Measurements from ENCODE around the gene ACAD10.
"Not testable (repeated sequence)": the region's sequence is repeated elsewhere in the genome, so short reads cannot be mapped to it uniquely, and the experiment has no call there.

Gene ACAD10

GRCh38 chr12:111754671-111755070 lies 68.8 kb downstream of the ACAD10 start:
- no peak for DNase-seq

GRCh38 chr12:111756196-111756595 lies 70.3 kb downstream of the ACAD10 start:
- no peak for DNase-seq

- DNase-seq: no peak
Observed at GRCh38 chr12:111756681-111757080, 70.8 kb downstream of the ACAD10 start.

- DNase-seq: no peak
Observed at GRCh38 chr12:111757361-111758119, 71.7 kb downstream of the ACAD10 start.

GRCh38 chr12:111758120-111758561 lies 72.3 kb downstream of the ACAD10 start:
- no peak for DNase-seq

- DNase-seq: no peak
Observed at GRCh38 chr12:111759271-111759670, 73.4 kb downstream of the ACAD10 start.

GRCh38 chr12:111759991-111760390 lies 74.1 kb downstream of the ACAD10 start:
- no peak for DNase-seq

- no peak for DNase-seq
Observed at GRCh38 chr12:111761099-111761498, 75.2 kb downstream of the ACAD10 start.

- no peak for DNase-seq
Observed at GRCh38 chr12:111761706-111762105, 75.9 kb downstream of the ACAD10 start.

- DNase-seq: not testable (repeated sequence)
Observed at GRCh38 chr12:111763552-111763951, 77.7 kb downstream of the ACAD10 start.

- no peak for DNase-seq
Observed at GRCh38 chr12:111764120-111764821, 78.4 kb downstream of the ACAD10 start.

- DNase-seq: peak; percentile 54
Observed at GRCh38 chr12:111766608-111767361, 80.9 kb downstream of the ACAD10 start, which contains the start of gene ALDH2. Gene ALDH2 (plus strand): TSS chr12:111766933. CDS start chr12:111766983, 50 bp downstream.

- DNase-seq: no peak
Observed at GRCh38 chr12:111767362-111768158, 81.7 kb downstream of the ACAD10 start.

GRCh38 chr12:111768159-111768895 lies 82.5 kb downstream of the ACAD10 start:
- DNase-seq: no peak

- DNase-seq: no peak
Observed at GRCh38 chr12:111769599-111769998, 83.7 kb downstream of the ACAD10 start.

- no peak for DNase-seq
Observed at GRCh38 chr12:111773801-111774551, 88.1 kb downstream of the ACAD10 start.

GRCh38 chr12:111775205-111776193 lies 89.6 kb downstream of the ACAD10 start:
- DNase-seq: no peak

GRCh38 chr12:111776836-111777344 lies 91.0 kb downstream of the ACAD10 start:
- DNase-seq: no peak

- no peak for DNase-seq
Observed at GRCh38 chr12:111777345-111778045, 91.6 kb downstream of the ACAD10 start.
